Neutrophil (primary cell): ENCODE data around the gene HS6ST3.

Experiments
- H3K27ac ChIP-seq: fragments of 200-600 bp; sonication (generic); 2 replicates; pipeline ENCODE4 v1.5.1; 2016; ENCODE audit warnings: mild to moderate bottlenecking, moderate library complexity
- H3K27me3 ChIP-seq: fragments of 200-600 bp; sonication (generic); 2 replicates; pipeline ENCODE4 v1.6.0; 2016; ENCODE audit warnings: mild to moderate bottlenecking
- H3K36me3 ChIP-seq: fragments of 200-600 bp; sonication (generic); 2 replicates; pipeline ENCODE4 v1.5.1; 2017
- H3K4me1 ChIP-seq, 2 experiments: fragments of 200-600 bp in 1 of 2; sonication (generic) in 1 of 2; 1 replicate in 1 of 2; 2 replicates in 1 of 2; pipeline versions ENCODE4 v1.5.1 to v1.6.1; 2013 to 2016; ENCODE audit warnings: low read depth in 1 of 2, low read length in 1 of 2, mild to moderate bottlenecking in 1 of 2, moderate library complexity in 1 of 2; ENCODE audit not compliant: control insufficient read depth in 1 of 2, insufficient read depth in 1 of 2
- H3K4me3 ChIP-seq, 2 experiments: fragments of 200-600 bp in 1 of 2; sonication (generic) in 1 of 2; 1 replicate in 1 of 2; 2 replicates in 1 of 2; pipeline ENCODE4 v1.5.1; 2013 to 2016; ENCODE audit warnings: low read depth in 1 of 2, low read length in 1 of 2, mild to moderate bottlenecking in 1 of 2, moderate library complexity in 1 of 2
- H3K9me3 ChIP-seq: fragments of 200-600 bp; sonication (generic); 2 replicates; pipeline ENCODE4 v1.5.1; 2016
- CTCF ChIP-seq: fragments of 200-600 bp; sonication (generic); IDR thresholded peaks from 2 replicates; pipeline ENCODE4 v1.5.1; 2016; ENCODE audit warnings: antibody characterized with exemption

The HS6ST3 gene

DNA sequence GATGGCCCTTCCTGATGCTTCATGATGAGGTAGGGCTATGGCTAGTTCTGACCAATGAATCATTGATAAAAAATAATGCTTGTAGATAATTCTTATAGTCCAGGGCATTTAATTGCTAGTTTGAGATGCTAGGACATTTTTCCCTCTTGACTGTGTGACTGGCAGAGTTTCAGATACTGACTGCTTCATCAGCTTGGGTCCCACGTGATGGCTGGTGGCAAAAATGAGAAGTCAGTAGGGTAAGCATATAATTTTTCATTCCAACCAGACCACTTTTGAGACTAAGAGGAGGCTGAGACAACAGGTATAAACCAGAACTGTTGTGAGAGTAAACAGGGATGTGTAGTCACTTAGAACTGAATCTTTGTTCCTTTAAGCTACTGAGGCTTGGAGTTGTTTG, 183.3 kb downstream of the HS6ST3 start:
- Histone ChIP-seq H3K4me1 (no peaks in the 10 kb centered on the region), H3K4me3 (no peak overlapping the region), H3K36me3 (no peaks in the 10 kb centered on the region), H3K27ac (no peak overlapping the region), H3K27me3 (no peaks in the 10 kb centered on the region), H3K9me3 (no peaks in the 10 kb centered on the region)
- no peak for TF ChIP-seq CTCF

DNA sequence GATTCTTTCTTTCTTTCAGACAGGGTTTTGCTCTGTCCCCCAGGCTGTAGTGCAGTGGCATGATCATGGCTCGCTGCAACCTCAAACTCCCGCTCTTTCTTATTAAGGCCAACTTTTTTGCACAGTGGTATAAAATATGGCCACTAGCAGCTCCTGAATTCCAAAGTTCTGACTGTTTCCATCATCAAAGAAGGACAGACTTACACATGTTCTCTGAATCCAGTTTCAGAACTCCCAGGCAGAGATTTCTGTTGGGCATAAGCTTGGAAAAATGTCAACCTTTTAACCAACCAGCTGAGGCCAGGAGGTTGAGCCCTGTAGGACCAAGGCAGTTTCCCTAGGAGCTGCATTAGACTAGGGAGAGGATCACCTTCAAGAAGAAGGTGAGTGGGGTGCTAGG, 184.1 kb downstream of the HS6ST3 start:
- Histone ChIP-seq H3K36me3 (no peaks in the 10 kb centered on the region), H3K4me3 (no peak overlapping the region), H3K4me1 (no peaks in the 10 kb centered on the region), H3K9me3 (no peaks in the 10 kb centered on the region), H3K27ac (no peak overlapping the region), H3K27me3 (no peaks in the 10 kb centered on the region)
- TF ChIP-seq CTCF, result no peak

DNA sequence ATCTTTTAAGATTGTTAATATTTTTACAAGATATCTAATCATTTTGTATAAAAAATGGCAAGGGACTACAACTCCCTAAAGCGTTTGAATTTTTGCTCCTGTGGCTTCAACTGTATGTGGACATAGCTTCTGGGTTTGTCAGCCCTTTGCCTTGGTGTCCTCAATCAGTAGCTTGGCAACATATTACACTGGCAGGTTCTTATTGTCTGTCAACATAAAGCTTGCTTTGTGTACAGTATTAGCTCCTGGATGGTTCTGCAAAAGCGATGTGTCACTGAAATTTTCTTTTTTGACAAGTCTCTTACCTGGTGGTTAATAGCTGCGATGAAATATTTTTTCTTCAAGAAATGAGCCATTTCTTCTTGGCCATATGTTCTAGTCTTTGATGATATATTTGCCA, 190.0 kb downstream of the HS6ST3 start:
- no peaks in the 10 kb centered on the region for H3K27me3 ChIP-seq
- no peaks in the 10 kb centered on the region for H3K9me3 ChIP-seq
- H3K4me1 ChIP-seq, result no peaks in the 10 kb centered on the region
- H3K27ac ChIP-seq, result no peak overlapping the region
- H3K4me3 ChIP-seq, result no peak overlapping the region
- TF ChIP-seq CTCF, result no peak
- no peaks in the 10 kb centered on the region for H3K36me3 ChIP-seq

GRCh38 chr13:96284971-96285370, 195.1 kb downstream of the HS6ST3 start:
- H3K27me3 ChIP-seq, result no peaks in the 10 kb centered on the region
- H3K36me3 ChIP-seq, result no peaks in the 10 kb centered on the region
- no peaks in the 10 kb centered on the region for H3K4me1 ChIP-seq
- no peak overlapping the region for H3K4me3 ChIP-seq
- H3K27ac ChIP-seq, result no peak overlapping the region
- H3K9me3 ChIP-seq, result no peaks in the 10 kb centered on the region
- no peak for TF ChIP-seq CTCF

- Histone ChIP-seq H3K4me3 (no peak overlapping the region), H3K27ac (no peak overlapping the region), H3K9me3 (no peaks in the 10 kb centered on the region), H3K36me3 (no peaks in the 10 kb centered on the region), H3K27me3 (no peaks in the 10 kb centered on the region), H3K4me1 (no peaks in the 10 kb centered on the region)
- TF ChIP-seq CTCF, result no peak
These were observed 195.8 kb downstream of the HS6ST3 start for GRCh38 chr13:96285729-96286128.
